HEK293 (cell line): ENCODE data around the gene CLINT1.

Source experiments
- CTCF ChIA-PET: fragments of 350-600 bp; formaldehyde crosslinking; extraction: SDS; loops from one replicate; lab custom pipeline; 2021; ENCODE audit warnings: antibody characterized with exemption; lab: Yijun Ruan, JAX
- POLR2A ChIA-PET: fragments of 300-600 bp; formaldehyde crosslinking; extraction: SDS; loops from one replicate; lab custom pipeline; 2020; ENCODE audit warnings: antibody characterized with exemption, inconsistent platforms; lab: Yijun Ruan, JAX
- H3K27ac ChIP-seq: fragments of 200-500 bp; sonication (Bioruptor generic); 2 replicates; pipeline ENCODE4 v1.5.1; 2014; ENCODE audit warnings: low read depth, low read length, control low read depth, inconsistent platforms; ENCODE audit errors: extremely low read depth
- H3K36me3 ChIP-seq, 2 experiments: fragments of 200-500 bp in 1 of 2; sonication (Bioruptor generic) in 1 of 2; 1 replicate in 1 of 2; 2 replicates in 1 of 2; pipeline ENCODE4 v1.5.1; 2014 to 2017; ENCODE audit warnings: inconsistent platforms in 2 of 2, low read length in 2 of 2; ENCODE audit not compliant: control insufficient read depth in 2 of 2, insufficient read depth in 1 of 2
- H3K4me1 ChIP-seq: fragments of 200-500 bp; sonication (Bioruptor generic); 2 replicates; pipeline ENCODE4 v1.5.1; 2014; ENCODE audit warnings: mild to moderate bottlenecking, low read length, inconsistent platforms; ENCODE audit not compliant: control insufficient read depth, insufficient read depth
- H3K4me3 ChIP-seq: 2 replicates; pipeline ENCODE4 v1.5.1; 2011; ENCODE audit warnings: low read depth, mild to moderate bottlenecking, control low read depth, low read length, moderate library complexity
- H3K9me3 ChIP-seq: fragments of 200-500 bp; sonication (Bioruptor generic); 2 replicates; pipeline ENCODE4 v1.5.1; 2014; ENCODE audit warnings: low read depth, low read length, inconsistent platforms; ENCODE audit not compliant: control insufficient read depth, insufficient read depth
- INSM2 ChIP-seq: fragments of 450-650 bp; formaldehyde crosslinking; IDR thresholded peaks from 2 replicates; pipeline ENCODE4 v1.5.1; 2016; ENCODE audit warnings: missing biosample characterization, missing genetic modification characterization
- MZF1 ChIP-seq: fragments of 450-650 bp; formaldehyde crosslinking; IDR thresholded peaks from 2 replicates; pipeline ENCODE4 v1.5.1; 2017; ENCODE audit warnings: missing biosample characterization, missing genetic modification characterization, borderline replicate concordance
- RBAK ChIP-seq: fragments of 450-650 bp; formaldehyde crosslinking; IDR thresholded peaks from 2 replicates; pipeline ENCODE4 v1.5.1; 2016; ENCODE audit warnings: missing biosample characterization, missing genetic modification characterization
- REPIN1 ChIP-seq: fragments of 450-650 bp; formaldehyde crosslinking; IDR thresholded peaks from 2 replicates; pipeline ENCODE4 v1.5.1; 2017; ENCODE audit warnings: missing biosample characterization, missing genetic modification characterization, low read depth
- SALL2 ChIP-seq: fragments of 450-650 bp; formaldehyde crosslinking; IDR thresholded peaks from 2 replicates; pipeline ENCODE4 v1.5.0; 2017; ENCODE audit warnings: missing biosample characterization, mild to moderate bottlenecking, missing genetic modification characterization, borderline replicate concordance
- SCRT2 ChIP-seq: fragments of 450-650 bp; formaldehyde crosslinking; IDR thresholded peaks from 2 replicates; pipeline ENCODE4 v1.5.1; 2016; ENCODE audit warnings: missing biosample characterization, missing genetic modification characterization
- SP3 ChIP-seq: fragments of 450-650 bp; formaldehyde crosslinking; IDR thresholded peaks from 2 replicates; pipeline ENCODE4 v1.5.1; 2016; ENCODE audit warnings: missing biosample characterization, missing genetic modification characterization
- SP7 ChIP-seq: fragments of 450-650 bp; formaldehyde crosslinking; IDR thresholded peaks from 2 replicates; pipeline ENCODE4 v1.5.1; 2016; ENCODE audit warnings: missing biosample characterization, missing genetic modification characterization
- TCF7L2 ChIP-seq: IDR thresholded peaks from 2 replicates; pipeline ENCODE4 v1.6.1; 2011; ENCODE audit warnings: low read depth, mild to moderate bottlenecking, inconsistent platforms, low read length, moderate library complexity, borderline replicate concordance
- ZBTB17 ChIP-seq: fragments of 450-650 bp; formaldehyde crosslinking; IDR thresholded peaks from 2 replicates; pipeline ENCODE4 v1.5.1; 2016; ENCODE audit warnings: missing biosample characterization, missing genetic modification characterization
- ZBTB20 ChIP-seq: fragments of 450-650 bp; formaldehyde crosslinking; IDR thresholded peaks from 2 replicates; pipeline ENCODE4 v1.5.1; 2016; ENCODE audit warnings: missing biosample characterization, missing genetic modification characterization
- ZNF112 ChIP-seq: fragments of 450-650 bp; formaldehyde crosslinking; IDR thresholded peaks from 2 replicates; pipeline ENCODE4 v1.5.0; 2017; ENCODE audit warnings: missing biosample characterization, missing genetic modification characterization
- ZNF114 ChIP-seq: fragments of 450-650 bp; formaldehyde crosslinking; IDR thresholded peaks from 2 replicates; pipeline ENCODE4 v1.5.0; 2017; ENCODE audit warnings: missing biosample characterization, missing genetic modification characterization
- ZNF133 ChIP-seq: fragments of 450-650 bp; formaldehyde crosslinking; IDR thresholded peaks from 2 replicates; pipeline ENCODE4 v1.5.1; 2016; ENCODE audit warnings: missing biosample characterization, missing genetic modification characterization
- ZNF555 ChIP-seq: fragments of 450-650 bp; formaldehyde crosslinking; conservative IDR thresholded peaks from 2 replicates; pipeline ENCODE4 v1.5.1; 2017; ENCODE audit warnings: missing biosample characterization, mild to moderate bottlenecking, missing genetic modification characterization, inconsistent platforms
- ZNF626 ChIP-seq: fragments of 450-650 bp; sonication (Bioruptor Pico); formaldehyde crosslinking; IDR thresholded peaks from 2 replicates; pipeline ENCODE4 v1.5.1; 2018; ENCODE audit warnings: missing biosample characterization, missing genetic modification characterization, inconsistent platforms
- ZNF704 ChIP-seq: fragments of 450-650 bp; formaldehyde crosslinking; IDR thresholded peaks from 2 replicates; pipeline ENCODE4 v1.5.1; 2016; ENCODE audit warnings: missing biosample characterization, missing genetic modification characterization
- ZSCAN30 ChIP-seq: fragments of 450-650 bp; IDR thresholded peaks from 2 replicates; pipeline ENCODE4 v1.5.1; 2018; ENCODE audit warnings: missing biosample characterization, mild to moderate bottlenecking, missing genetic modification characterization, moderate library complexity
- TF ChIP-seq, protein P1 (sequence below): fragments of 450-650 bp; formaldehyde crosslinking; IDR thresholded peaks from 2 replicates; pipeline ENCODE4 v1.5.1; 2016; ENCODE audit warnings: missing biosample characterization, missing genetic modification characterization, low read depth
- TF ChIP-seq, protein P2 (sequence below): fragments of 450-650 bp; formaldehyde crosslinking; IDR thresholded peaks from 2 replicates; pipeline ENCODE4 v1.5.1; 2016; ENCODE audit warnings: missing biosample characterization, missing genetic modification characterization
- TF ChIP-seq, protein P3 (sequence below): fragments of 450-650 bp; formaldehyde crosslinking; IDR thresholded peaks from 2 replicates; pipeline ENCODE4 v1.5.1; 2017; ENCODE audit warnings: missing biosample characterization, missing genetic modification characterization
- TF ChIP-seq, protein P4 (sequence below): fragments of 450-650 bp; IDR thresholded peaks from 2 replicates; pipeline ENCODE4 v1.5.1; 2018; ENCODE audit warnings: missing biosample characterization, mild to moderate bottlenecking, missing genetic modification characterization
- TF ChIP-seq, protein P5 (sequence below): fragments of 450-650 bp; formaldehyde crosslinking; conservative IDR thresholded peaks from 2 replicates; pipeline ENCODE4 v1.5.1; 2016; ENCODE audit warnings: low read depth, missing biosample characterization, missing genetic modification characterization

The CLINT1 gene

GRCh38 chr5:157858527-157859226 is at the start of gene CLINT1:
TSS of gene CLINT1 (minus strand) at chr5:157859145. CDS start at chr5:157858970, 175 bp downstream.
- CTCF ChIA-PET: interaction anchor here (0.6 to 1.3 kb wide), 4 partner anchors 14 to 825 kb away, joined by 3 to 5 read pairs (median 4); no protein-coding TSS in a partner anchor
- POLR2A ChIA-PET: interaction anchor here (0.5 to 1.1 kb wide), 5 partner anchors 13 to 1150 kb away, joined by 3 to 9 read pairs (median 3); no protein-coding TSS in a partner anchor
- H3K4me1 ChIP-seq: peaks cover 4% of the 10 kb centered on the region; the same call in 1 of the 2 replicates
- H3K4me3 ChIP-seq: peak within 1 kb of the TSS; percentile 95
- no peaks in the 10 kb centered on the region for H3K9me3 ChIP-seq
- peaks cover 4% of the 10 kb centered on the region in 2 experiments; a peak in 2 of 3 replicates for H3K36me3 ChIP-seq
- H3K27ac ChIP-seq: peak within 1 kb of the TSS; percentile 71; the same call in 1 of the 2 replicates
- TF ChIP-seq ZNF626 (tag by site-specific recombination): no peak
- no peak for TF ChIP-seq ZSCAN30 (tag by site-specific recombination)
- no peak for TF ChIP-seq MZF1 (tag by site-specific recombination)
- peak; percentile 61 for TF ChIP-seq SP3 (tag by site-specific recombination)
- TF ChIP-seq TCF7L2: no peak
- TF ChIP-seq, protein P1, sequence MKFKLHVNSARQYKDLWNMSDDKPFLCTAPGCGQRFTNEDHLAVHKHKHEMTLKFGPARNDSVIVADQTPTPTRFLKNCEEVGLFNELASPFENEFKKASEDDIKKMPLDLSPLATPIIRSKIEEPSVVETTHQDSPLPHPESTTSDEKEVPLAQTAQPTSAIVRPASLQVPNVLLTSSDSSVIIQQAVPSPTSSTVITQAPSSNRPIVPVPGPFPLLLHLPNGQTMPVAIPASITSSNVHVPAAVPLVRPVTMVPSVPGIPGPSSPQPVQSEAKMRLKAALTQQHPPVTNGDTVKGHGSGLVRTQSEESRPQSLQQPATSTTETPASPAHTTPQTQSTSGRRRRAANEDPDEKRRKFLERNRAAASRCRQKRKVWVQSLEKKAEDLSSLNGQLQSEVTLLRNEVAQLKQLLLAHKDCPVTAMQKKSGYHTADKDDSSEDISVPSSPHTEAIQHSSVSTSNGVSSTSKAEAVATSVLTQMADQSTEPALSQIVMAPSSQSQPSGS: no peak
- no peak for TF ChIP-seq INSM2
- TF ChIP-seq, protein P2, sequence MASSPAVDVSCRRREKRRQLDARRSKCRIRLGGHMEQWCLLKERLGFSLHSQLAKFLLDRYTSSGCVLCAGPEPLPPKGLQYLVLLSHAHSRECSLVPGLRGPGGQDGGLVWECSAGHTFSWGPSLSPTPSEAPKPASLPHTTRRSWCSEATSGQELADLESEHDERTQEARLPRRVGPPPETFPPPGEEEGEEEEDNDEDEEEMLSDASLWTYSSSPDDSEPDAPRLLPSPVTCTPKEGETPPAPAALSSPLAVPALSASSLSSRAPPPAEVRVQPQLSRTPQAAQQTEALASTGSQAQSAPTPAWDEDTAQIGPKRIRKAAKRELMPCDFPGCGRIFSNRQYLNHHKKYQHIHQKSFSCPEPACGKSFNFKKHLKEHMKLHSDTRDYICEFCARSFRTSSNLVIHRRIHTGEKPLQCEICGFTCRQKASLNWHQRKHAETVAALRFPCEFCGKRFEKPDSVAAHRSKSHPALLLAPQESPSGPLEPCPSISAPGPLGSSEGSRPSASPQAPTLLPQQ (tag by site-specific recombination): peak; percentile 69; the same call in 1 of the 2 replicates
- peak; percentile 72; the same call in 1 of the 2 replicates for TF ChIP-seq ZBTB20 (tag by site-specific recombination)
- TF ChIP-seq ZNF555 (tag by site-specific recombination): no peak
- TF ChIP-seq, protein P3, sequence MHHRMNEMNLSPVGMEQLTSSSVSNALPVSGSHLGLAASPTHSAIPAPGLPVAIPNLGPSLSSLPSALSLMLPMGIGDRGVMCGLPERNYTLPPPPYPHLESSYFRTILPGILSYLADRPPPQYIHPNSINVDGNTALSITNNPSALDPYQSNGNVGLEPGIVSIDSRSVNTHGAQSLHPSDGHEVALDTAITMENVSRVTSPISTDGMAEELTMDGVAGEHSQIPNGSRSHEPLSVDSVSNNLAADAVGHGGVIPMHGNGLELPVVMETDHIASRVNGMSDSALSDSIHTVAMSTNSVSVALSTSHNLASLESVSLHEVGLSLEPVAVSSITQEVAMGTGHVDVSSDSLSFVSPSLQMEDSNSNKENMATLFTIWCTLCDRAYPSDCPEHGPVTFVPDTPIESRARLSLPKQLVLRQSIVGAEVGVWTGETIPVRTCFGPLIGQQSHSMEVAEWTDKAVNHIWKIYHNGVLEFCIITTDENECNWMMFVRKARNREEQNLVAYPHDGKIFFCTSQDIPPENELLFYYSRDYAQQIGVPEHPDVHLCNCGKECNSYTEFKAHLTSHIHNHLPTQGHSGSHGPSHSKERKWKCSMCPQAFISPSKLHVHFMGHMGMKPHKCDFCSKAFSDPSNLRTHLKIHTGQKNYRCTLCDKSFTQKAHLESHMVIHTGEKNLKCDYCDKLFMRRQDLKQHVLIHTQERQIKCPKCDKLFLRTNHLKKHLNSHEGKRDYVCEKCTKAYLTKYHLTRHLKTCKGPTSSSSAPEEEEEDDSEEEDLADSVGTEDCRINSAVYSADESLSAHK (tag by site-specific recombination): no peak
- TF ChIP-seq SALL2 (tag by site-specific recombination): no peak
- no peak for TF ChIP-seq REPIN1 (tag by site-specific recombination)
- TF ChIP-seq ZNF114 (tag by site-specific recombination): no peak
- TF ChIP-seq, protein P4, sequence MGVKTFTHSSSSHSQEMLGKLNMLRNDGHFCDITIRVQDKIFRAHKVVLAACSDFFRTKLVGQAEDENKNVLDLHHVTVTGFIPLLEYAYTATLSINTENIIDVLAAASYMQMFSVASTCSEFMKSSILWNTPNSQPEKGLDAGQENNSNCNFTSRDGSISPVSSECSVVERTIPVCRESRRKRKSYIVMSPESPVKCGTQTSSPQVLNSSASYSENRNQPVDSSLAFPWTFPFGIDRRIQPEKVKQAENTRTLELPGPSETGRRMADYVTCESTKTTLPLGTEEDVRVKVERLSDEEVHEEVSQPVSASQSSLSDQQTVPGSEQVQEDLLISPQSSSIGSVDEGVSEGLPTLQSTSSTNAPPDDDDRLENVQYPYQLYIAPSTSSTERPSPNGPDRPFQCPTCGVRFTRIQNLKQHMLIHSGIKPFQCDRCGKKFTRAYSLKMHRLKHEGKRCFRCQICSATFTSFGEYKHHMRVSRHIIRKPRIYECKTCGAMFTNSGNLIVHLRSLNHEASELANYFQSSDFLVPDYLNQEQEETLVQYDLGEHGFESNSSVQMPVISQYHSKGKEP (tag by site-specific recombination): no peak
- TF ChIP-seq, protein P5, sequence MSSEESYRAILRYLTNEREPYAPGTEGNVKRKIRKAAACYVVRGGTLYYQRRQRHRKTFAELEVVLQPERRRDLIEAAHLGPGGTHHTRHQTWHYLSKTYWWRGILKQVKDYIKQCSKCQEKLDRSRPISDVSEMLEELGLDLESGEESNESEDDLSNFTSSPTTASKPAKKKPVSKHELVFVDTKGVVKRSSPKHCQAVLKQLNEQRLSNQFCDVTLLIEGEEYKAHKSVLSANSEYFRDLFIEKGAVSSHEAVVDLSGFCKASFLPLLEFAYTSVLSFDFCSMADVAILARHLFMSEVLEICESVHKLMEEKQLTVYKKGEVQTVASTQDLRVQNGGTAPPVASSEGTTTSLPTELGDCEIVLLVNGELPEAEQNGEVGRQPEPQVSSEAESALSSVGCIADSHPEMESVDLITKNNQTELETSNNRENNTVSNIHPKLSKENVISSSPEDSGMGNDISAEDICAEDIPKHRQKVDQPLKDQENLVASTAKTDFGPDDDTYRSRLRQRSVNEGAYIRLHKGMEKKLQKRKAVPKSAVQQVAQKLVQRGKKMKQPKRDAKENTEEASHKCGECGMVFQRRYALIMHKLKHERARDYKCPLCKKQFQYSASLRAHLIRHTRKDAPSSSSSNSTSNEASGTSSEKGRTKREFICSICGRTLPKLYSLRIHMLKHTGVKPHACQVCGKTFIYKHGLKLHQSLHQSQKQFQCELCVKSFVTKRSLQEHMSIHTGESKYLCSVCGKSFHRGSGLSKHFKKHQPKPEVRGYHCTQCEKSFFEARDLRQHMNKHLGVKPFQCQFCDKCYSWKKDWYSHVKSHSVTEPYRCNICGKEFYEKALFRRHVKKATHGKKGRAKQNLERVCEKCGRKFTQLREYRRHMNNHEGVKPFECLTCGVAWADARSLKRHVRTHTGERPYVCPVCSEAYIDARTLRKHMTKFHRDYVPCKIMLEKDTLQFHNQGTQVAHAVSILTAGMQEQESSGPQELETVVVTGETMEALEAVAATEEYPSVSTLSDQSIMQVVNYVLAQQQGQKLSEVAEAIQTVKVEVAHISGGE (tag by site-specific recombination): peak; percentile 95
- peak; percentile 91 for TF ChIP-seq ZBTB17 (tag by site-specific recombination)
- peak; percentile 40 for TF ChIP-seq SCRT2 (tag by site-specific recombination)
- peak; percentile 49; the same call in 1 of the 2 replicates for TF ChIP-seq SP7 (tag by site-specific recombination)
- TF ChIP-seq ZNF704: no peak
- no peak for TF ChIP-seq ZNF133 (tag by site-specific recombination)
- TF ChIP-seq RBAK (tag by site-specific recombination): no peak
- no peak for TF ChIP-seq ZNF112 (tag by site-specific recombination)
